DMS 273 treated with DMSO at 0.1 percent for 48 hours (cell line): ENCODE data around the gene RPL18.
"Not testable (repeated sequence)": the region's sequence is repeated elsewhere in the genome, so short reads cannot be mapped to it uniquely, and the experiment has no call there.

Experiments used
- DNase-seq: peaks from one replicate; lab custom pipeline; 2025; lab: John Stamatoyannopoulos, UW

The RPL18 gene

GRCh38 chr19:48618916-48619691 lies at the start of gene RPL18, which contains the start of gene SPHK2:
RPL18 (minus strand) TSS chr19:48619178; CDS start chr19:48619143, 35 bp downstream.
SPHK2 (plus strand) TSS chr19:48619506; CDS start chr19:48620515, 1,009 bp downstream.
- DNase-seq = peak; percentile 99

GRCh38 chr19:48668761-48669160 lies 49.8 kb upstream of the RPL18 start:
- DNase-seq = no peak

GRCh38 chr19:48668332-48668731 lies 49.4 kb upstream of the RPL18 start:
- no peak for DNase-seq

GRCh38 chr19:48665786-48666185 lies 46.8 kb upstream of the RPL18 start:
- no peak for DNase-seq

GRCh38 chr19:48664476-48664875 lies 45.5 kb upstream of the RPL18 start:
- DNase-seq = no peak

GRCh38 chr19:48663667-48664066 lies 44.7 kb upstream of the RPL18 start:
- DNase-seq = no peak

- DNase-seq = no peak
Observed at GRCh38 chr19:48661711-48662090, 42.7 kb upstream of the RPL18 start.

- DNase-seq = peak; percentile 92
Observed at GRCh38 chr19:48660852-48661710, 42.1 kb upstream of the RPL18 start.

- DNase-seq = peak; percentile 85
Observed at GRCh38 chr19:48659768-48660167, 40.8 kb upstream of the RPL18 start.

GRCh38 chr19:48658483-48658882 lies 39.5 kb upstream of the RPL18 start:
- no peak for DNase-seq

- DNase-seq = not testable (repeated sequence)
Observed at GRCh38 chr19:48657828-48658227, 38.9 kb upstream of the RPL18 start.

GRCh38 chr19:48656840-48657474 lies 38.0 kb upstream of the RPL18 start:
- DNase-seq = no peak

- peak; percentile 99 for DNase-seq
Observed at GRCh38 chr19:48654299-48655059, 35.5 kb upstream of the RPL18 start.

- no peak for DNase-seq
Observed at GRCh38 chr19:48651683-48652048, 32.7 kb upstream of the RPL18 start.

GRCh38 chr19:48650974-48651682 lies 32.1 kb upstream of the RPL18 start:
- DNase-seq = no peak

- no peak for DNase-seq
Observed at GRCh38 chr19:48648134-48648533, 29.2 kb upstream of the RPL18 start.

GRCh38 chr19:48646722-48647216 lies 27.8 kb upstream of the RPL18 start:
- DNase-seq = no peak

GRCh38 chr19:48646001-48646721 lies 27.2 kb upstream of the RPL18 start, which contains the start of gene CA11:
CA11 (minus strand) TSS chr19:48646187; CDS start chr19:48645632, 555 bp downstream.
- peak; percentile 82 for DNase-seq

- DNase-seq = peak; percentile 72
Observed at GRCh38 chr19:48645620-48646000, 26.6 kb upstream of the RPL18 start.
